Measurements from ENCODE around the gene SPC25.

GRCh38 chr2:168910330-168910729 is 20.1 kb upstream of the SPC25 start:
- TF ChIP-seq EP300 (conservative IDR thresholded peaks at IDR 0.05; ENCODE audit: poor library complexity, severe bottlenecking) (peak; percentile 93), RAD21 (conservative IDR thresholded peaks at IDR 0.05) (peak; percentile 34), SMC3 (conservative IDR thresholded peaks at IDR 0.05; ENCODE audit: poor library complexity) (peak; percentile 19), POLR2AphosphoS5 (IDR thresholded peaks at IDR 0.05) (peak; percentile 98), MXI1 (conservative IDR thresholded peaks at IDR 0.05; ENCODE audit: poor library complexity, severe bottlenecking) (peak; percentile 44), EZH2 (IDR thresholded peaks at IDR 0.05; ENCODE audit: borderline replicate concordance, insufficient read depth, low read length, poor library complexity, severe bottlenecking) (no peak), TAF1 (IDR thresholded peaks at IDR 0.05; ENCODE audit: low read depth) (no peak)
- TF ChIP-seq, protein P1, sequence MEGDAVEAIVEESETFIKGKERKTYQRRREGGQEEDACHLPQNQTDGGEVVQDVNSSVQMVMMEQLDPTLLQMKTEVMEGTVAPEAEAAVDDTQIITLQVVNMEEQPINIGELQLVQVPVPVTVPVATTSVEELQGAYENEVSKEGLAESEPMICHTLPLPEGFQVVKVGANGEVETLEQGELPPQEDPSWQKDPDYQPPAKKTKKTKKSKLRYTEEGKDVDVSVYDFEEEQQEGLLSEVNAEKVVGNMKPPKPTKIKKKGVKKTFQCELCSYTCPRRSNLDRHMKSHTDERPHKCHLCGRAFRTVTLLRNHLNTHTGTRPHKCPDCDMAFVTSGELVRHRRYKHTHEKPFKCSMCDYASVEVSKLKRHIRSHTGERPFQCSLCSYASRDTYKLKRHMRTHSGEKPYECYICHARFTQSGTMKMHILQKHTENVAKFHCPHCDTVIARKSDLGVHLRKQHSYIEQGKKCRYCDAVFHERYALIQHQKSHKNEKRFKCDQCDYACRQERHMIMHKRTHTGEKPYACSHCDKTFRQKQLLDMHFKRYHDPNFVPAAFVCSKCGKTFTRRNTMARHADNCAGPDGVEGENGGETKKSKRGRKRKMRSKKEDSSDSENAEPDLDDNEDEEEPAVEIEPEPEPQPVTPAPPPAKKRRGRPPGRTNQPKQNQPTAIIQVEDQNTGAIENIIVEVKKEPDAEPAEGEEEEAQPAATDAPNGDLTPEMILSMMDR (IDR thresholded peaks at IDR 0.05; ENCODE audit: poor library complexity, severe bottlenecking): no peak
- TF ChIP-seq, protein P2, sequence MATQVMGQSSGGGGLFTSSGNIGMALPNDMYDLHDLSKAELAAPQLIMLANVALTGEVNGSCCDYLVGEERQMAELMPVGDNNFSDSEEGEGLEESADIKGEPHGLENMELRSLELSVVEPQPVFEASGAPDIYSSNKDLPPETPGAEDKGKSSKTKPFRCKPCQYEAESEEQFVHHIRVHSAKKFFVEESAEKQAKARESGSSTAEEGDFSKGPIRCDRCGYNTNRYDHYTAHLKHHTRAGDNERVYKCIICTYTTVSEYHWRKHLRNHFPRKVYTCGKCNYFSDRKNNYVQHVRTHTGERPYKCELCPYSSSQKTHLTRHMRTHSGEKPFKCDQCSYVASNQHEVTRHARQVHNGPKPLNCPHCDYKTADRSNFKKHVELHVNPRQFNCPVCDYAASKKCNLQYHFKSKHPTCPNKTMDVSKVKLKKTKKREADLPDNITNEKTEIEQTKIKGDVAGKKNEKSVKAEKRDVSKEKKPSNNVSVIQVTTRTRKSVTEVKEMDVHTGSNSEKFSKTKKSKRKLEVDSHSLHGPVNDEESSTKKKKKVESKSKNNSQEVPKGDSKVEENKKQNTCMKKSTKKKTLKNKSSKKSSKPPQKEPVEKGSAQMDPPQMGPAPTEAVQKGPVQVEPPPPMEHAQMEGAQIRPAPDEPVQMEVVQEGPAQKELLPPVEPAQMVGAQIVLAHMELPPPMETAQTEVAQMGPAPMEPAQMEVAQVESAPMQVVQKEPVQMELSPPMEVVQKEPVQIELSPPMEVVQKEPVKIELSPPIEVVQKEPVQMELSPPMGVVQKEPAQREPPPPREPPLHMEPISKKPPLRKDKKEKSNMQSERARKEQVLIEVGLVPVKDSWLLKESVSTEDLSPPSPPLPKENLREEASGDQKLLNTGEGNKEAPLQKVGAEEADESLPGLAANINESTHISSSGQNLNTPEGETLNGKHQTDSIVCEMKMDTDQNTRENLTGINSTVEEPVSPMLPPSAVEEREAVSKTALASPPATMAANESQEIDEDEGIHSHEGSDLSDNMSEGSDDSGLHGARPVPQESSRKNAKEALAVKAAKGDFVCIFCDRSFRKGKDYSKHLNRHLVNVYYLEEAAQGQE (IDR thresholded peaks at IDR 0.05; ENCODE audit: borderline replicate concordance): peak; percentile 100

Data from neural cell (in vitro differentiated cells).